Measurements from ENCODE around the gene NEFH. TPM values are rescaled to one million over a fixed set of nuclear protein-coding genes. Genes with fewer than 3 reads are reported as not detected.
A peak's percentile ranks its signal among the peaks of the same experiment; 100 is the strongest.

Gene NEFH
- total RNA-seq (2021) = 21.4 and 22.0 TPM in 2 replicates
- percentile 52 among the genes with signal in this experiment for Bru-seq, nascent RNA
- BruChase-seq, experiment 1, labeled RNA remaining after a 2-hour chase = percentile 56 among the genes with signal in this experiment
- BruChase-seq, experiment 2, labeled RNA remaining after a 6-hour chase = percentile 86 among the genes with signal in this experiment
- long read RNA-seq, transcript NEFH-201 (4 exons, 3,783 nt) = major isoform, 44 of 49 reads
- long read RNA-seq, partial matches to known transcripts = 4 of 49 reads
- long read RNA-seq, other reads (novel, unspliced or antisense) = 1 of 49 reads

GRCh38 chr22:29479417-29480261 lies at the start of gene NEFH:
NEFH (plus strand) TSS chr22:29480218; CDS start chr22:29480263, 45 bp downstream.
- H3K4me1 ChIP-seq (ENCODE audit: insufficient read depth, low read length, poor library complexity, severe bottlenecking) = peaks cover 9% of the 10 kb centered on the region
- peaks cover 33% of the 10 kb centered on the region for H3K27me3 ChIP-seq (replicated peaks; ENCODE audit: insufficient read depth, low read depth, low read length, poor library complexity)
- peak; percentile 15 for DNase-seq (ENCODE audit: low spot score)
- BruUV-seq (replicated peaks) = no TSS peak
- H3K36me3 ChIP-seq (ENCODE audit: insufficient read depth, low read length, poor library complexity, severe bottlenecking) = no peaks in the 10 kb centered on the region
- TF ChIP-seq CTCF (conservative IDR thresholded peaks at IDR 0.05; ENCODE audit: low read depth, low read length) (no peak), EZH2 (IDR thresholded peaks at IDR 0.05; ENCODE audit: borderline replicate concordance, low read depth, low read length, poor library complexity, severe bottlenecking) (peak; percentile 68)
- POLR2A ChIA-PET (ENCODE audit: low non-redundant PET) = no interaction called here
- intact Hi-C loops (cut with micrococcal nuclease; ENCODE audit: unreplicated experiment) = no loop called here
- no peaks in the 10 kb centered on the region for H3K9me3 ChIP-seq (ENCODE audit: low read depth, low read length, poor library complexity, severe bottlenecking)
- CTCF ChIA-PET = no interaction called here
- peak within 1 kb of the TSS; percentile 39 for H3K4me3 ChIP-seq (ENCODE audit: low read depth, low read length, poor library complexity, severe bottlenecking)
- no peak within 1 kb of the TSS for H3K27ac ChIP-seq (ENCODE audit: low read depth, low read length, poor library complexity, severe bottlenecking)

- BruUV-seq (replicated peaks) = no TSS peak
- CTCF ChIA-PET = no interaction called here
- no peaks in the 10 kb centered on the region for H3K4me1 ChIP-seq (ENCODE audit: insufficient read depth, low read length, poor library complexity, severe bottlenecking)
- no peaks in the 10 kb centered on the region for H3K36me3 ChIP-seq (ENCODE audit: insufficient read depth, low read length, poor library complexity, severe bottlenecking)
- H3K27me3 ChIP-seq (replicated peaks; ENCODE audit: insufficient read depth, low read depth, low read length, poor library complexity) = peaks cover 2% of the 10 kb centered on the region
- POLR2A ChIA-PET (ENCODE audit: low non-redundant PET) = no interaction called here
- intact Hi-C loops (cut with micrococcal nuclease; ENCODE audit: unreplicated experiment) = no loop called here
- TF ChIP-seq EZH2 (IDR thresholded peaks at IDR 0.05; ENCODE audit: borderline replicate concordance, low read depth, low read length, poor library complexity, severe bottlenecking) = no peak
- no peak for TF ChIP-seq CTCF (conservative IDR thresholded peaks at IDR 0.05; ENCODE audit: low read depth, low read length)
- no peak for DNase-seq (ENCODE audit: low spot score)
- no peaks in the 10 kb centered on the region for H3K9me3 ChIP-seq (ENCODE audit: low read depth, low read length, poor library complexity, severe bottlenecking)
- no peak overlapping the region for H3K4me3 ChIP-seq (ENCODE audit: low read depth, low read length, poor library complexity, severe bottlenecking)
- H3K27ac ChIP-seq (ENCODE audit: low read depth, low read length, poor library complexity, severe bottlenecking) = no peak overlapping the region
These were observed 48.0 kb upstream of the NEFH start for GRCh38 chr22:29431986-29432385.

- no TSS peak for BruUV-seq (replicated peaks)
- TF ChIP-seq CTCF (conservative IDR thresholded peaks at IDR 0.05; ENCODE audit: low read depth, low read length) (no peak), EZH2 (IDR thresholded peaks at IDR 0.05; ENCODE audit: borderline replicate concordance, low read depth, low read length, poor library complexity, severe bottlenecking) (no peak)
- intact Hi-C loops (cut with micrococcal nuclease; ENCODE audit: unreplicated experiment) = no loop called here
- Histone ChIP-seq H3K27me3 (replicated peaks; ENCODE audit: insufficient read depth, low read depth, low read length, poor library complexity) (peaks cover 2% of the 10 kb centered on the region), H3K36me3 (ENCODE audit: insufficient read depth, low read length, poor library complexity, severe bottlenecking) (no peaks in the 10 kb centered on the region), H3K4me1 (ENCODE audit: insufficient read depth, low read length, poor library complexity, severe bottlenecking) (no peaks in the 10 kb centered on the region), H3K4me3 (ENCODE audit: low read depth, low read length, poor library complexity, severe bottlenecking) (no peak overlapping the region), H3K9me3 (ENCODE audit: low read depth, low read length, poor library complexity, severe bottlenecking) (no peaks in the 10 kb centered on the region), H3K27ac (ENCODE audit: low read depth, low read length, poor library complexity, severe bottlenecking) (no peak overlapping the region)
- POLR2A ChIA-PET (ENCODE audit: low non-redundant PET) = no interaction called here
- CTCF ChIA-PET = no interaction called here
- DNase-seq (ENCODE audit: low spot score) = no peak
These were observed 46.2 kb upstream of the NEFH start for GRCh38 chr22:29433856-29434255.

All from A673 (cell line).